Measurements from ENCODE around the gene NEU4. TPM values are rescaled to one million over a fixed set of nuclear protein-coding genes. Genes with fewer than 3 reads are reported as not detected.

NEU4 gene
- total and polyA plus RNA-seq, 11 donors, result 0.07 to 1.4 (median 0.45) TPM; not detected in 4

- H3K4me3 ChIP-seq, result no peak overlapping the region
- no peak overlapping the region for H3K27ac ChIP-seq
- intact Hi-C loops (cut with DNase I), result no loop called here
- WGBS, 4 donors, result 92 to 96% (median 94%) methylated on average over 32 to 39 of the region's 39 CpGs
- DNase-seq (peak in 2 of 5 donors; percentile 20 to 63), ATAC-seq (no peak)
- TF ChIP-seq POLR2A (IDR thresholded peaks at IDR 0.05) (no peak), CTCF (IDR thresholded peaks at IDR 0.05) (no peak)
- no peaks in the 10 kb centered on the region for H3K27me3 ChIP-seq
- H3K36me3 ChIP-seq, result no peaks in the 10 kb centered on the region
- peaks cover 0 to 22% (median 13%) of the 10 kb centered on the region in 12 donors for H3K4me1 ChIP-seq
- no peaks in the 10 kb centered on the region for H3K9me3 ChIP-seq
These were observed 43.4 kb downstream of the NEU4 start for GRCh38 chr2:241852116-241852980.

- intact Hi-C loops (cut with DNase I), result no loop called here
These were observed 44.1 kb downstream of the NEU4 start for GRCh38 chr2:241852981-241853631.

GRCh38 chr2:241853651-241854341 lies 44.8 kb downstream of the NEU4 start:
- intact Hi-C loops (cut with DNase I), result no loop called here
- Histone ChIP-seq H3K27me3 (no peaks in the 10 kb centered on the region), H3K4me3 (no peak overlapping the region), H3K9me3 (no peaks in the 10 kb centered on the region), H3K36me3 (no peaks in the 10 kb centered on the region), H3K27ac (peak overlapping the region in 10 of 12 donors; percentile 23 to 78 (median 56)), H3K4me1 (peaks cover 0 to 26% (median 13%) of the 10 kb centered on the region in 12 donors)
- WGBS, 4 donors, result 78 to 84% (median 81%) methylated on average over 18 to 27 of the region's 27 CpGs
- peak; percentile 21 to 83 (median 63) for DNase-seq
- peak; percentile 4 to 54 (median 30) for ATAC-seq
- TF ChIP-seq POLR2A (IDR thresholded peaks at IDR 0.05) (no peak), CTCF (IDR thresholded peaks at IDR 0.05) (no peak)

More at GRCh38 chr2:241852981-241853631, 44.1 kb downstream of the NEU4 start:
- DNase-seq (peak in 2 of 5 donors; percentile 20 to 51), ATAC-seq (no peak)
- no peaks in the 10 kb centered on the region for H3K9me3 ChIP-seq
- H3K27me3 ChIP-seq, result no peaks in the 10 kb centered on the region
- 92 to 94% (median 93%) methylated on average over 7 to 10 of the region's 10 CpGs for WGBS, 4 donors
- TF ChIP-seq POLR2A (IDR thresholded peaks at IDR 0.05) (no peak), CTCF (IDR thresholded peaks at IDR 0.05) (no peak)
- no peaks in the 10 kb centered on the region for H3K36me3 ChIP-seq
- no peak overlapping the region for H3K4me3 ChIP-seq
- peaks cover 0 to 22% (median 13%) of the 10 kb centered on the region in 12 donors for H3K4me1 ChIP-seq
- H3K27ac ChIP-seq, result peak overlapping the region in 2 of 12 donors; percentile 47 to 69

Measured in heart left ventricle (tissue), 16 donors.